IPS-NIHi7 (cell line): Measurements from ENCODE around the gene RFPL4A.
"Not testable (repeated sequence)": the region's sequence is repeated elsewhere in the genome, so short reads cannot be mapped to it uniquely, and the experiment has no call there.

Source experiments
- DNase-seq: peaks from one replicate; pipeline ENCODE4 v3.0.0; 2012; ENCODE audit warnings: mixed read lengths; ENCODE audit errors: extremely low spot score

RFPL4A gene

DNA sequence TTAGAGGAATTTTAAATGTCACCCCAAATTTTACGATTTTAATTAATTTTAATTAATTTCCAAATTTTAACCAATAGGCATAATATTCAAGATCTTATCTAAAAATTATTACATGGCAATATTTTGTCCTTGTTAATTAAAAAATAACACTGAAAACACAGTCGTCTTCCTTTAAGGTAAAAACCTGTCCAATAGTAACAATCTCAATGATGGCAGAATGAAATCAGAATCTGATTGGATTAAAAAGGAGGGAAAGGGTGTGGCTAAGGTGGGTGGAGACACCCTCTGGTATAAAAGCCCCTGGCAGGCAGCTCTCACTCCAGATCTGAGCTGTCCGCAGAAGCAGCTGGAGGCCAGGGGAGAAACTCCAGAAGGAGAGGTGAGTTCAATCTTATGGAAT lies at the start of gene RFPL4A:
Gene RFPL4A (plus strand): TSS at position 301 of the 400 bp plus-strand sequence. CDS start 2,704 bp downstream, outside the sequence.
- DNase-seq: not testable (repeated sequence)

DNA sequence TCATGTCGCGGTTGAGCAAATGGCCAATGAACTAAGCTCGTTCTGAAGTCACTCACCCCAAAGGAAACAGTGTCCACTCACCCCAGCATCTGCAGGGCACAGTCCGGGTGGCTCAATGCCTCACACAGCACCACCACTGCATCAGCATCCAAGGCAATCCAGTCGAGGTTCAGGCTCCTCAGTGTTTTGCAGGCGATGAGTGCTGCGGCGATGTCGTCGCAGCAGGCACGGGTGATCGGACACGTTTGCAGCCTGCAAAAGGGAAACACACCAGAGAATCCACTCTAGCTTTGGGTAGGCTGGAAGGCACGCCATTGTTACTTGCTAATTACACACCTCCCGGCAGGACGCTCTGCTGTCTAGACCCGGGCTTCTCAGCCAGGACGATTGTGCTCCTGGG lies 47.2 kb upstream of the RFPL4A start:
- DNase-seq: no peak

DNA sequence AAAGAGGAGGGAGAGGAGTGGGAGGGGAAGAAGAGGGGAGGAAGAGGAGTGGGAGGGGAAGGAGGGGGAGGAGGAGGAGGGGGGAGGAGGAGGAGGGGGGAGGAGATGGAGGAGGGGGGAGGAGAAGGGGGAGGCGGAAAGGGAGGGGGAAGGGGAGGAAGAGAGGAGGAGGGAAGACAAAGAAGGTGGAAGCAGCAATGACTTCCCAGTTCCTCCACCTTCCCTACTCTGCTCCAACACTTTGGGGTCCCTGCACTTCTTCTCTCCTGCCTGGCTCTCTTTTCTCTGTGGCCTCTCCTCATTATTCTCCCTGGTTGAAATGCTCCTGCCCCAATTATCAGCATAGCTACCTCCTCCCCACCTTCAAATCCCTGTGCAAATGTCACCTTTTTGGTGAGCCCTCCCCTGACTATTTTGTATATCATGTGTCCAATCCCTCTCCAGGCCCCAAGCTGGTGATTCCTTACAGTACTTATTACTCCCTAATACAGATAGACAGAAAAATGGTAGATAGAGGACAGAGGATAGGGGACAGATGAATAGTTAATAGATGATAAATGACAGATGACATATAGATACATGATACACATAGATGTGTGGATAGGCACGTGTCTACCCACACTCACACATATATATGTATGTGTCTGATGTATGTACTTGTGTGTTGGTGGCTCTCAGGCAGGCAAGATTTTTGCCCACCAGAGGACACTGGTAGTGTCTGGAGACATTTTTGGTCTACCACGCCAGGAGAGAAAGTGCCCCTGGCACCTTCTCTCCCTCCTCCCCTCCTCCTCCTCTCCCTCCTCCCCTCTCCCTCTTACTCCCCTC lies 45.9 kb upstream of the RFPL4A start:
- DNase-seq: no peak

DNA sequence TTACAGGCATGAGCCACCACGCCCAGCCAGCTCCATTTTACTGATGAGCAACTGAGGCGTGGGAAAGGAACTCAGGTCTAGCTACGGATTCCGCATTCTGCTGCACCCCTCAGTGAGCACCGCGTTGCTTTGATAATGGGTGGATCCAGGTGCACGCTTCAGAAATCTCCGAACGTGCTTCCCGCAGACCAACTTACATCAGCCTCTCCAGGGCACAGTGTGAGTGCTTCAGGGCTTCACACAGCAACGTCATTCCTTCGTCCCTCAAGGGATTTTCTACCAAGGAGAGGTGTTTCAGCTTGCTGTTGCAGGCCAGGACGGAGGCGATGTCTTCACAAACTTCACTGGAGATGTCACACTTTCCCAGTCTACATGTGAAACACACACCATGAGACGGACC lies 42.4 kb upstream of the RFPL4A start:
- no peak for DNase-seq

DNA sequence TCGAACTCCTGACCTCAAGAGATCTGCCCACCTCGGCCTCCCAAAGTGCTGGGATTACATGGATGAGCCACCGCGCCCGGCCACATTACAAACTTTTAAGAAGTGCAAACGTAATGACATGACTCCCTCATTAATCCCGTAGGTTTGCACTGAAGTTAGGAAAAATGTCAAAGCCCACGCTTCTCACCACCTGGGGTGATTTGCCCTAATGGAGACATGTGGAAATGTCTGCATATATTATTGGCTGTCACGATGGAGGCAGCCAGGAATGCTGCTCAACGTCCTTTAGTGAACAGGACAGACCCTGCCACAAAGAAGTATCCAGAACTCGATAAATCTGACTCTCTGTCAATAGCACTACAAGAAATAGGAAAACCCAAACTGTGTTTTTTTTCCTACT lies 41.6 kb upstream of the RFPL4A start:
- DNase-seq: no peak

DNA sequence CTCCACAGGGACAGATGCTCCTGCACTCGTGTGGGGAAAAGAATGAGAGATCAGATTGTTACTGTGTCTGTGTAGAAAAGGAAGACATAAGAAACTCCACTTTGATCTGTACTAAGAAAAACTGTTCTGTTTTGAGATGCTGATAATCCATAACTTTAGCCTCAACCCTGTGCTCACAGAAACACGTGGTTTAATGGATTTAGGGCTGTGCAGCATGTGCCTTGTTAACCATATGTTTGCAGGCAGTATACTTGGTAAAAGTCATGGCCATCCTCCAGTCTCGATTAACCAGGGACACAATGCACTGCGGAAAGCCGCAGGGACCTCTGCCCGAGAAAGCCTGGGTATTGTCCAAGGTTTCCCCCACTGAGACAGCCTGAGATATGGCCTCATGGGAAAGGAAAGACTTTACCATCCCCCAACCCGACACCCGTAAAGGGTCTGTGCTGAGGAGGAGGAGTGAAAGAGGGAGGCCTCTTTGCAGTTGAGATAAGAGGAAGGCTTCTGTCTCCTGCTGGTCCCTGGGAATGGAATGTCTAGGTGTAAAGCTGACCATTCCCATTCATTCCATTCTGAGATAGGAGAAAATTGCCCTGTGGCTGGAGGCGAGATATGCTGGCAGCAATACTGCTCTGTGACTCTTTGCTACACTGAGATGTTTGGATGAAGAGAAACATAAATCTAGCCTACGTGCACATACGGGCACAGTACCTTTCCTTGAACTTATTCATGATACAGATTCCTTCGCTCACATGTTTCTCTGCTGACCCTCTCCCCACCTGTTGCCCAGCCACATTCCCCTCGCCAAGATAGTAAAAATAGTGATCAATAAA lies 40.8 kb upstream of the RFPL4A start:
- not testable (repeated sequence) for DNase-seq

DNA sequence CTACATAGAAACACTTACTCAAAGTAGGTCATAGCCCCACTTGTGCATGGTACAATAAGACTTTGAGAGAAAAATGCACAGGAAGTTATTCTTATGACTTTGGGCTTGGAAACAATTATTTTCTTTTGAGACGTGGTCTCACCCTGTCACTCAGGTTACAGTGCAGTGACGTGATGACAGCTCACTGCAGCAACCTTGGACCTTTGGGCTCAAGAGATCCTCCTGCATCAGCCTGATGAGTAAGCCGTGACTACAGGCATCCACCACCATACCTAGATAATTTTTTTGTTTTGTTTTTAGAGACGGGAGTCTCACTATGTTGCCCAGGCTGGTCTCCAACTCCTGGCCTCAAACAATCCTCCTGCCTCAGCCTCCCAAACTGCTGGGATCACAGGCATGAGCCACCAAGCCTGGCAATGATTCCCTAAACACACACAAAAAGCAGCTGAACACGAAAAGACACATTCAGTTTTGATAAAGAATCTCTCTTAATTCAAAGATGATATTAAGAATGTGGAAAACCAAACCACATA lies 38.6 kb upstream of the RFPL4A start:
- no peak for DNase-seq

DNA sequence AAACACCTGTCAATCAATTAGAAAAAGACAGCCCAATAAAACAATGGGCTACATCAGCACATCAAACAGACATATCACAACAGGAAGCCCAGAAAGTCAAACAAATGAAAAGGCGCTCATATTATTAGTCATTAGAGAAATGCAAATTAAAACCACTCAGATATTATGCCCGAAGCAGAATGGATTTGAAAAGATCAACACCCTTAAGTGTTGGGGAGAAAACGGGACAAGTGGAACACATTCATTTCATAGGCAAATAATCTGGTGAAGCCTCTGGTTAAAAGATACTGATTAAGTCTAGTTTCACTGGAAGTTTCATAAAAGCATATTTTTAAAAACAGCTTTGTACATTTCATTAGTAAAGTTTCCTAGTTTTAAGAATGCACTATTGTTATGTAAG lies 38.1 kb upstream of the RFPL4A start:
- no peak for DNase-seq

DNA sequence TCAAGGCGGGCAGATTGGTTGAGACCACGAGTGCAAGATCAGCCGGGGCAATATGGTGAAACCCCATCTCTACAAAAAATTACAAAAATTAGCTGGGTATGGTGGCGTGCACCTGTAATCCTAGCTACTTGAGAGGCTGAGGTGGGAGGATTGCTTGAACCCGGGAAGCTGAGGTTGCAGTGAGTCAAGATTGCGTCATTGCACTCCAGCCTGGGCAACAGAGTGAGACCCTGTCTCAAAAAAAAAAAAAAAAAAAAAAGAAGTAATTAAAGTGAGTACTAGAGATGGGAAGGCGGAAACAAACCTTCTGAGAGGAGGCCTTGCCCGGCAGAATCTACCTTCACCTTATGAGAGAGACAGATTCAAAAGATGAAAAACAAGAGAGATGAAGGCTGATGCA lies 35.4 kb upstream of the RFPL4A start:
- no peak for DNase-seq

DNA sequence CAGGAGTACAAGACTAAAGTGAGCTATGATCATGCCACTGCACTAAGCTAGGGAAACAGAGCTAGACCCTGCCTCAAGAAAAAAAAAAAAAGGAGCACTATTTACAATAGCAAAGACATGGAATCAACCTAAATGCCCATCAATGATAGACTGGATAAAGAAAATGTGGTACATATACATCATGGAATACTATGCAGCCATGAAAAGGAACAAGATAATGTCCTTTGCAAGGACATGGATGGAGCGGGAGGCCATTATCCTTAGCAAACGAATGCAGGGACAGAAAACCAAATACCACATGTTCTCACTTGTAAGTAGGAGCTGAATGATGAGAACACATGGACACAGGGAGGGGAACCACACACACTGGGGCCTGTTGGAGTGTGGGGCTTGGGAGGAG lies 28.5 kb upstream of the RFPL4A start:
- not testable (repeated sequence) for DNase-seq

DNA sequence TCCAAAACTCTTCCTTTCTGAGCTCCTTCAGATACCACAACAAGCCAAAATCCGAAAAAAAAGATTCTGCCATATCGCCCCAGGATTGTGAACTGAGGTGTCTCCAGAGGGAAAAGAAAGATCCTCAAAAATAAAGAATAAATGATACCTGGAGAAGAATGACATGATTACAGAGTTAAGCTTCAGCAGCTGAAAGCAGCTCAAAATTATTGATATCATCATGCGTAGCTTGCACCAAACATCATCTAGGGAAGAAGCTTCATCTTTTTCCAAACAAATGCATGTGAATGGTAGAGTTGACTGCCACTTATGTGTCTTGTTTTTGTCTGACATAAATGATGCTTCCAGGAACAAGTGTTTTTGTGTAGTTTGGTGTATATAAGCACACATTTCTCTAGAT lies 20.6 kb upstream of the RFPL4A start, which contains the start of gene NLRP9:
Gene NLRP9 (minus strand): TSS at position 101 of the 400 bp plus-strand sequence. CDS start 28 bp downstream, at position 73.
- no peak for DNase-seq

DNA sequence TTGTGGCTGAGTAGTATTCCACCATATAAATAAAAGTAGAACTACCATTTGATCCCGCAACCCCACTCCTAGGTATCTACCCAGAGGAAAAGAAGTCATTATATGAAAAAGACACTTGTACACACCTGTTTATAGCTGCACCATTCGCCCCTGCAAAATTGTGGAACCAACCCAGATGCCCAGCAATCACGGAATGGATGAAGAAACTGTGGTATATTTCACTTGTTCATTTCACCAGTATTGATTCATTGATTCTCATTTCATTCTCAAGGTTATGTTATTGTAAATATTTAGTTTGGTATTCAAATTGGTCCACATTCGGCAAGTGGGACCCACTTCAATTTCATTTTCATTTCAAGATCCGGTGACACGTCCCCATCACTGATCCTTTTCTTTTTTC lies 8.2 kb upstream of the RFPL4A start:
- no peak for DNase-seq

DNA sequence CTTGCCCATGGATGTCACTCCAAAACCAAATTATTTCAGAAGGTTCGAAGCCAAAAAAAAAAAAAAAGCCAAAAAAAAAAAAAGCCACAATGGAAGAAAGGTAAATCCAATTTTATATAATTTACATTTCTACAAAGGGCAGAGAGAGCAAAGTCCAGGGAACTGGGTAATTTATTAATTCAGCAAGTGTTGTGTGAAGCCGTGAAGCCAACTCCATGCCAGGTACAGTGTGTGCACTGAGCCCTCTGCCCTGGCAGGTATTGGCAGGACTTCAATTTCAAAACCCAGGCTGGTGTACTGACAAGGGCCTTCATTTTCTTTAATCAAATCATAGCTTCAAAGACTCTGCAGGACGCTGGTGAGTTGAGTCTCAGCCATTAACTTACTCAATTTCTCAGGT lies 5.5 kb upstream of the RFPL4A start:
- DNase-seq: no peak

DNA sequence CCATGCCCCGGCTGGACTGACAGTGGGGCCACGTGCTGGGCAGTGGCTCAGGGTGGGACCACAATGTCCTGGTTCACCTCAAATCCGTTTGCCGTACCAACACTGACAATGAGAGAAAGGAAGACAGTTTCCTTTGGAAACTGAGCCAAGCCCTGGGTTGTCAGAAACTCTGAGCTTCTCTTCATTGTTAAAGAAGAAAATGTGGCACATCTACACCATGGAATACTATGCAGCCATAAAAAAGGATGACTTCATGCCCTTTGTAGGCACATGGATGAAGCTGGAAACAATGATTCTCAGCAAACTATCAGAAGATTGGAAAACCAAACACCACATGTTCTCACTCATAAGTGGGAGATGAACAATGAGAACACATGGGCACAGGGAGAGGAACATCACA lies 2.1 kb upstream of the RFPL4A start:
- DNase-seq: not testable (repeated sequence)

DNA sequence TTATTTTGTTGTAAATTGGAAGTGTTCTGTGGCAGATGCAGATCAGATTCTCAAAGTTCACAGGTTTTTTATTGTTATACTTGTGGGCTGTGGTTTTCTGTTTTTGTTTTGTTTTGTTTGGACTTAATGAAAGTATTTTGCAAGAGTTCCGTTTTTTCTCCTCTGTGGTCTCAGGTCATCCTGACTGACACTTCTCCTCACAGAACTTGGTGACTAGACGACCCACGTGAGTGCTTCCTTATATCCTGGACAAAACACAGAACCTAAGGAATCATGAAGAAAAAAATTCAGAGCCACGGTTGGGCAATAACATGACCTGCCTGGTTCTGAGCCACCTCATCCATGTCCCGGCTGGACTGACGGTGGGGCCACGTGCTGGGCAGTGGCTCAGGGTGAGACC lies 7.6 kb downstream of the RFPL4A start:
- DNase-seq: no peak

DNA sequence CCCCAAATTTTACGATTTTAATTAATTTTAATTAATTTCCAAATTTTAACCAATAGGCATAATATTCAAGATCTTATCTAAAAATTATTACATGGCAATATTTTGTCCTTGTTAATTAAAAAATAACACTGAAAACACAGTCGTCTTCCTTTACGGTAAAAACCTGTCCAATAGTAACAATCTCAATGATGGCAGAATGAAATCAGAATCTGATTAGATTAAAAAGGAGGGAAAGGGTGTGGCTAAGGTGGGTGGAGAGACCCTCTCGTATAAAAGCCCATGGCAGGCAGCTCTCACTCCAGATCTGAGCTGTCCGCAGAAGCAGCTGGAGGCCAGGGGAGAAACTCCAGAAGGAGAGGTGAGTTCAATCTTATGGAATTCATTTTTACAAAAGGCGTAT lies 9.9 kb downstream of the RFPL4A start, which contains the start of gene RFPL4AL1:
Gene RFPL4AL1 (plus strand): TSS at position 301 of the 400 bp plus-strand sequence. CDS start 2,687 bp downstream, outside the sequence.
- DNase-seq: not testable (repeated sequence)

DNA sequence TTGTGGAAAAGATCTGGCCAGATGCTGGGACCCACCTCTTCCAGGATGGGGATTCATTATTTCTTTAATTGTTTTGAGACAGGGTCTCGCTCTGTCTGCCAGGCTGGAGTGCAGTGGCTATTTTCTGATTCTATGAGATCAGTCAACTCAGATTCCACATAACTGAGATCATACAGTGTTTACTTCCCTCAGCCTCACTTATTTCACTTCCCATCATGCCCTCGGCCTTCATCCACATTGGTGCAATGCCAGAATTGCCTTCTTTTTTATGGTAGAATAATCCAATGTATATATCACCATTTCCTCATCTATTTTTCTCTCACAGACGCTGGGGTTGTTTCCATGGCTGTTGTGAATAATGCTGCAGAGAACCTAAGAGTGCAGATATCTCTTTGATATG lies 10.7 kb downstream of the RFPL4A start:
- not testable (repeated sequence) for DNase-seq

DNA sequence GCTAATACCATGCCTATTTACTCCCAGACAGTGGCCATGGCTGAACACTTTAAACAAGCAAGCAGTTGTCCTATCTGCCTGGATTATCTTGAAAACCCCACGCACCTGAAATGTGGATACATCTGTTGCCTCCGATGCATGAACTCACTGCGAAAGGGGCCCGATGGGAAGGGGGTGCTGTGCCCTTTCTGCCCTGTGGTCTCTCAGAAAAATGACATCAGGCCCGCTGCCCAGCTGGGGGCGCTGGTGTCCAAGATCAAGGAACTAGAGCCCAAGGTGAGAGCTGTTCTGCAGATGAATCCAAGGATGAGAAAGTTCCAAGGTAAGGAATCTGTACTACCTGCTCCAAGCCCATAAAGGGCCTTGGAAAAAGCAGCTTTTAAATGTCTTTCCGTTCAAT lies 18.6 kb downstream of the RFPL4A start:
- no peak for DNase-seq

DNA sequence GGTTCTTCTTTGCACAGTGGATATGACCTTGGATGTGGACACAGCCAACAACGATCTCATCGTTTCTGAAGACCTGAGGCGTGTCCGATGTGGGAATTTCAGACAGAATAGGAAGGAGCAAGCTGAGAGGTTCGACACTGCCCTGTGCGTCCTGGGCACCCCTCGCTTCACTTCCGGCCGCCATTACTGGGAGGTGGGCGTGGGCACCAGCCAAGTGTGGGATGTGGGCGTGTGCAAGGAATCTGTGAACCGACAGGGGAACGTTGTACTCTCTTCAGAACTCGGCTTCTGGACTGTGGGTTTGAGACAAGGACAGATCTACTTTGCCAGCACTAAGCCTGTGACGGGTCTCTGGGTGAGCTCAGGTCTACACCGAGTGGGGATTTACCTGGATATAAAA lies 19.4 kb downstream of the RFPL4A start:
- DNase-seq: no peak

DNA sequence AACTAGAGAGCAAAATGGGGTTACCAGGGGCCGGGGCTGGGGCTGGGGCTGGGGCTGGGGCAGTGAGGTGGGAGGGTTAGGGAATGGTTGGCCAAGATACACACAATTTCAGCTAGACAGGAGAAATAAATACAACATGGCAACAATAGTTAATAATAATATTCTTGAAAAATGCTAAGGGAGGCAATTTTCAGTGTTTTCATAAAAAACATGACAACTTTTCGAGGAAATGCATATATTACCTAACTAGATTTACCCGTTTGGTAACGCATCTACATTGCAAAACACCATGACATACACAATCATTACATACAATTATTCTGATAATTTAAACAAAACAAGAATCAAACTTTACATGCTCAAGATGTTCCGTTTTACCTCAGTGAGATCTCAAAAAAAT lies 22.2 kb downstream of the RFPL4A start:
- DNase-seq: no peak

DNA sequence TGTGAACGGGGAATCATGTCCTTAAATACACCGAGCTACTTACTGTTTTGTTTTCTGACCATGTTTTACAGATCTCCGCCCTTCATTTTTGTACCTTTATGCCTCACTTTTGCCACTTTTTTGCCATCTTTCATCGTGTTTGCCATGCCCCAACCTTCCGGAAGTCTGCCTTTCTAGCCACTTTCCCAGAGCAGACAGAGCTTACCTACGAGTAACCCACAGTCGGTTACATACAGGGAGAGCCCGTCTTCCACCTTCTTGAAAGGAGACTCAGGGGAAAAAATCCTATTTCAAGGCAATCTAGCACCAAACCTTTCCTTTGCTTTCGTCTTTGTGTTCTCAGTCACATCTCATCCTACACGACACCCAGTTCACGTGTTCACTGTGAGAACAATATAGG lies 36.1 kb downstream of the RFPL4A start:
- DNase-seq: no peak

DNA sequence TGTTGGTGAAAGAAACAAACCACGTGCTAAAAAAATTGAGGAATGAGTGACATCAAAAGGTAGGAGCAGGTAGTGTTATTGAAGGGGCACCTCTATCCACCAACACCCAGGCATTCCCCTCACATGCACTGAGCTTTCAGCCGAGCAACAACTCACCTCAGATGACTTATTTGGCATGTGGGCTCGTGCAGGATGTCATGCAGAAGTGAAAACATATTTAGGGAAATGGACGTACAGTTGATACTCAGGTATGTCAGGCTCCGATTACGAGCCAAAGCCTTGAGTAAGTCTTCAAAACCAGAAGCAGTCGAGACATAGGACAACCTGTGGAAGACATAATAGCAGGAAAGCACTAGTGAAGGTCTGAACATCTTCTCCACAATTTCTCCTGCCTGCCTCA lies 42.5 kb downstream of the RFPL4A start:
- DNase-seq: no peak
